Measurements from ENCODE around the gene TRAPPC2B. TPM values are rescaled to one million over a fixed set of nuclear protein-coding genes. Genes with fewer than 3 reads are reported as not detected.

TRAPPC2B gene
- total and polyA plus RNA-seq, 2 of the 13 experiments (the other 11 are each of a cell fraction or from before 2014, with no cell fraction given) = 13.3 to 17.7 TPM

- TF ChIP-seq ZBTB37 (CRISPR knock-in tag; IDR thresholded peaks at IDR 0.05) (peak; percentile 99), DNMT3B (CRISPR knock-in tag; conservative IDR thresholded peaks at IDR 0.05) (no peak), MATR3 (CRISPR knock-in tag; IDR thresholded peaks at IDR 0.05) (no peak), NR2C2 (CRISPR knock-in tag; IDR thresholded peaks at IDR 0.05; ENCODE audit: borderline replicate concordance) (peak; percentile 57), ZNF607 (CRISPR knock-in tag; IDR thresholded peaks at IDR 0.05; ENCODE audit: borderline replicate concordance) (0 out of 2 replicates have a peak, but pooled peaks have one; percentile 39), ZNF124 (CRISPR knock-in tag; IDR thresholded peaks at IDR 0.05) (peak; percentile 50), MAFK (conservative IDR thresholded peaks at IDR 0.05 in 1 of 2, IDR thresholded peaks at IDR 0.05 in 1 of 2; ENCODE audit: low read length in 2 of 2) (no peak), ZNF383 (CRISPR knock-in tag; IDR thresholded peaks at IDR 0.05; ENCODE audit: borderline replicate concordance) (no peak), MAFF (IDR thresholded peaks at IDR 0.05; ENCODE audit: low read depth, low read length) (no peak), NFIC (IDR thresholded peaks at IDR 0.05; ENCODE audit: low read length) (no peak), ZNF318 (CRISPR knock-in tag; IDR thresholded peaks at IDR 0.05) (no peak), ZNF343 (CRISPR knock-in tag; IDR thresholded peaks at IDR 0.05) (no peak), ZNF503 (CRISPR knock-in tag; IDR thresholded peaks at IDR 0.05) (no peak), MXD1 (CRISPR knock-in tag; IDR thresholded peaks at IDR 0.05) (peak; percentile 72; the same call in 1 of the 2 replicates), ZNF354B (CRISPR knock-in tag; IDR thresholded peaks at IDR 0.05) (peak; percentile 93; the same call in 1 of the 2 replicates)
These were observed 26.6 kb downstream of the TRAPPC2B start, which contains the start of gene ZNF548 (continued) for GRCh38 chr19:57389730-57390598.
